IPS-NIHi11 (cell line): Measurements from ENCODE around the gene ATG2B.

ENCODE experiments used
- DNase-seq: peaks from one replicate; pipeline ENCODE4 v3.0.0; 2012; ENCODE audit warnings: mixed read lengths, low spot score

The ATG2B gene

DNA sequence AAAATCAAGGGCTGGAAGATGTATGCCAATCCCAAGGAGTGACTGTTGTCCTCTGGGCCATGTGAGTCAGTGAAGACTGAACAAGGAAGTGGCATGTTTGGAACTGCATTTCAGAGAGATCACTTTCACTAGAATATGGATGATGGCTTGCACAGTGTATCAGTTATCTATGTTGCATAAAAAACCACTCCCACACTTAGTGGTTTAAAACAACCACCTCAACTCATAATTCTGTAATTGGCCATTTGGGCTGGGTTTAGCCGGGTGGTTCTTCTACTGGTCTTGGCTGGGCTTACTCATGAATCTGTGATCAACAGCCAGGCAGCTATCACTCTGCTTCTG, 91.7 kb downstream of the ATG2B start:
- DNase-seq: no peak

DNA sequence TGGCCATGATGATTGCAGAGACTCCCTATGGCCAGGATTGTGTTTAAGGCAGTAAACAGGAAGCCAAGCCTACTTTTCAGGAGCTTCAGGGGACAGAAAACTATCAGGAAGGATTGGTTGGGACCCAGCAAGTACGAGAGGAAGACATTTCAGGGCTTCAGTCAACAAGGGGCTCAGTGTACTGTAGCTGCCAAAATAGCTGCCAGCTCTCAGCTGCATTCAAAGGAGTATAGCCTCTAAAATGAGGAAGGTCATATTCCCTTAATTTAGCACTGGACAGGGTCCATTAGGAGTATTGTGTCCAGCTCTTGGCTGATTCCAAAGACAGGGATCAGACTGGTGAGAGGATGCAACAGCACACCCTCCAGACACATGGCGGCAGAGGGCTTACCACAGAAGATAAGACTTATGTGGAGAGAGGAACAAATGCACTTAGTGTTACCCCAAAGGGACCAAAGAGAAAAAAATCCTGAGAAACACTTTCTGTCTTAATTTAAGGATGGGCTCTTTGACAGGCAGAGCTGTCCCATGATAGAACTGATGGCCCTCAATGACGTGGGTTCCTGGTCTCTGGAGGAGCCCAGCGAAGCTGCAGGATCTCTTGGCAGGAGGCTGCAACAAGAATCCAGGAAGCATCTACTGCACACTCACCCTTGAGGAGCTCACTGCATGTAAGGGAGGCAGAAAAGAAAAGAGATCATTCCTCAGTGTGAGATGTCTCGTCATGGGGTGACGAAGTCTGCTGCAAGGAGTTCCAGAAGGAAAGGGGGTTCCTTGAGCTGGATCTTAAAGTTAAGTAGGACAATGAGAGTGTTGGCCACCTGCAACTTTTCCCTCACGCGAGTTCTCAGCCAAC, 92.3 kb downstream of the ATG2B start:
- no peak for DNase-seq

DNA sequence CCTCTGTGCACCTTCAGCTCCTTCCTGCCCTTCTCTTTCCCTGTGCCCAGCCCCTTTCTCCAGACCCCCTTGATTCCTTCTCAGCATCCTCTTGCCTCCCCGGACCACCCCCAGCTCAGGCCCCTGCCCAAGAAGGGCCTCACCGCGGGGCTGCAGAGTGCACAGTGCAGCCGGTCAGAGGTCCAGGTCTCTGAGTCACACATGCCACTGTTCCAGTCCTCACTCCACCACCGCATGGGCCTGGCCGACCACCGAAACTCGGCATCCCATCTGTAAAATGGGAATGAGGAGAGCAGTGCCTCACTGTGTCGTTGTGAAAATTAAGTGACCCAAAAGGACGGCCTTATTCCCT, 93.8 kb downstream of the ATG2B start:
- DNase-seq: no peak

DNA sequence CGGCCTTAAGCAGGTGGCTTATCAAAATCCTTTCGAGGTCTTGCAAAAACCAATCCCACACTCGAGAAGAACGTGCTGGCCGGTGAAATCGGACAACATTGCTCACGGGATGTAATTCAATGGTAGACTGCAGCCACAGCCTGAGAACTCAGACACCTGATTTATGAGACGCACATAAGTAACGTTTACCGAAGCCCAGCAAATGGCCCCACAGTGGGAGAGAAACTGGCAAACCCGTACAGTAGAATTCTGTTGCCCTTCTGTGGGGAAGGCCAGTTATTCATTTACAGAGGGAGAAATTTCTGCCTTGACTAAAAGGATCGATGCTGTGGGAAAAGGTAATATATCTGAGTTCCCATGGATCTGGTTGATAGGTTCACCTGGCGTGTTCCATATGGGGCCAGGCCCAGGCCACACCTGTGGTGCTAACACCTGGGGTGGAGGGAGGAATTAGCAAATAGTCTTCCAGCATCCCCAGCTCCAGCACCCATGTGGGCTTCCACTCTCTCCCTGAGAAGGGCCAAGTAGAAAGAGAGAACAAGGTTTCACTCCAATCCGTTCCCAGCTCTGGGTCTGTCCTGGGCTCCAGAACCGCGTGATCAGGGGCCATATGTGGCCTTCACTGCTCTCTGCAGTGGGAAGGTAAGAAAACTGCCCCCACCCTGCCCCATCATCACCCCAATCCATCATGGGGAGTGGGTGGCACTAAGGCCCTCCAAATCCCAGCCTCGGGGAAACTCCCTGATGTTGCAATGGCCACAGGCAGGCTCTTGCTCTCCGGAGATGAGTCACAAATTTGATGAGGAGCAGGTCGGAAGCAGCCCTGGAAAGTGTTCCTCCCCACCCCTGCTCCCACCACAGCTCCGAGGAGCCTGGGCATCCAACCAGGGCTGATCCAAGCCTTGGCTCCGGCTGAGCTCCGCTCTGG, 94.4 kb downstream of the ATG2B start:
- DNase-seq: no peak

DNA sequence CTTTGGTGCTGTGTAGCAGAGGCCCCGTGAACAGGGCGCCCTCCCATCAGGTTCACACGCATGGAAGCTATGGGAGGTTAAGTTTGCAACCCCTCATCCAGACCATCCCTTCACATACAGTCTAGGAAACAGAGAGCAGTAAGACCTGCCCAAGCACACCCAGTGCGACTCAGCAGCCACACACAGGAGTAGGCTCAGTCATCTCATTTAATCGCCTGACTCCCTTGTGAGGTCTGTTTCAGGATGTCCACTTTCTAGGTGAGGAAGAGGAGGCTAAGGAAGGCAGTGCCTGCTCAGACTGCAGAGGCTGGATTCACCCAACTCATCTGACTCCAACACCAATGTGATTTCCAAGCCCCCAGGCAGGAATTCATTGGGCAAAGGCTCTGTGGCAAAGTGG, 95.2 kb downstream of the ATG2B start:
- DNase-seq: no peak

DNA sequence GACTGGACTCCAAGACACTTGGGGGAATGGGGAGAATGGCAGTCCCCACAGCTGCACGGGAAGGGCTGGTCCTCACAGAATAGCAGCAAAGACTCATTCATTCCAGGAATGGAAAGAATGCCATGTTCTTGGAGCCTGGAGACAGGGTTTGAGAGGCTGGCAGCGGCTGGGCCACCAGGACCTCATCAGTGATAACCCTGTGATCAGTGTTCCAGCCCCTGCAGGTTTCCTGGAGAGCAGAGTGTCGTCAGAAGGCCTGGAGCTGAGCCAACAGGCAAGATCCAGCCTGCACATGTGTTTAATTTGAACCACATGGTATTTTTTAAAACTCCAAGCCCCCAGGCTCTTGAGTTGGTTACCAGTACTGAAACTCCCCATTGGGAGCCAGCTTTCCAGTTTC, 95.8 kb downstream of the ATG2B start:
- no peak for DNase-seq

DNA sequence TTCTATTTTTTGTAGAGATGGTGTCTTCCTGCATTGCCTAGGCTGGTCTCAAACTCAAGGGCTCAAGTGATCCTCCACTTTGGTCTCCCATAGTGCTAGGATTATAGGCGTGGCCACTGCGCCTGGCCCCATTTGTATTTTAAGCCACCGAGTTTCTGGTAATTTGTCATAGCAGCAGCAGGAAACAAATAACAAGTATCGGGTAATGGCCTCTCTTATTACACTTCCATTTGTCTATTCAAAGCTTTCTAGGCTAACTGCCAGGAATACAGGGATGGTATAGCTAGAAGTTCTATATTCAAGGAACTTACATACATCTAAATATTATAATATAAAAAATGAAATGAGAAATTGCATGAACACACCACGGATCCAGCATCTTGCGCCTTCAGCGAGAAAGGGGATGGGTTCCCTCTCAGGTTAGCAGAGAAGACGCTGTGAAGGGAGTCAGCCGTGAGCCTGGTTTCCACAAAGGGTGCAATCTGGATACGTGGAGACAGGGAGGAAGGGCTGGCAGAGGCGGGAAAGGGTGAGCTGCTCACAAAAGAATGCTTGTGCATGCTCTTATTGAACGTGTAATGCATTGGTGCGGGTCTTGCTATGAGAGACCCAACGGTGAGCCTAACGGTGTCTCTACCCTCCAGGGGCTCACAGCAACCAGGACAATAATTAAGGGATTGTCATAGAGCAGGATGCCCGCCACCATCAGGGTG, 97.6 kb downstream of the ATG2B start:
- DNase-seq: no peak

DNA sequence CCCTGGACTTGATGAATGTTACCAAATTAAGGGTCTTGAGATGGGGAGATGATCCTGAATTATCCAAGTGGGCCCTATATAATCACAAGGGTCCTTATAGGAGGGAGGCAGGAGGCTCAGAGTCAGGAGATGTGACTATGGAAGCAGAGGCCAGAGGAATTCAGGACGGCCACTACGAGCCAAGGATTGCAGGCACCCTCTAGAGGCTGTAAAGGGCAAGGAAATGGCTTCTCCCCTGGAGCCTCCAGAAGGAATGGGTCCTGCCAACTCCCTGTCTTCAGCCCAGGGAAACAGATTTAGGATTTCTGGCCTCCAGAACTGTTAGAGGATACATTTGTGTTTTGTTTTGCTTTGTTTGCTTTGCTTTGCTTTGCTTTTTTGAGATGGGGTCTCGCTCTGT, 98.3 kb downstream of the ATG2B start:
- DNase-seq: peak; percentile 55

DNA sequence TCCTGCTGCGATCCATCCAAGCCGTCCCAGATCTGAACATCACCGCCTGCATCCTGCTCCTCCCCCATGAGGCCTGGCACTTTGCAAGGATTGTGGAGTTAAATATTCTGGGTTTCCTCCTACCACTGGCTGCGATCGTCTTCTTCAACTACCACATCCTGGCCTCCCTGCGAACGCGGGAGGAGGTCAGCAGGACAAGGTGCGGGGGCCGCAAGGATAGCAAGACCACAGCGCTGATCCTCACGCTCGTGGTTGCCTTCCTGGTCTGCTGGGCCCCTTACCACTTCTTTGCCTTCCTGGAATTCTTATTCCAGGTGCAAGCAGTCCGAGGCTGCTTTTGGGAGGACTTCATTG, 99.0 kb downstream of the ATG2B start:
- DNase-seq: no peak

DNA sequence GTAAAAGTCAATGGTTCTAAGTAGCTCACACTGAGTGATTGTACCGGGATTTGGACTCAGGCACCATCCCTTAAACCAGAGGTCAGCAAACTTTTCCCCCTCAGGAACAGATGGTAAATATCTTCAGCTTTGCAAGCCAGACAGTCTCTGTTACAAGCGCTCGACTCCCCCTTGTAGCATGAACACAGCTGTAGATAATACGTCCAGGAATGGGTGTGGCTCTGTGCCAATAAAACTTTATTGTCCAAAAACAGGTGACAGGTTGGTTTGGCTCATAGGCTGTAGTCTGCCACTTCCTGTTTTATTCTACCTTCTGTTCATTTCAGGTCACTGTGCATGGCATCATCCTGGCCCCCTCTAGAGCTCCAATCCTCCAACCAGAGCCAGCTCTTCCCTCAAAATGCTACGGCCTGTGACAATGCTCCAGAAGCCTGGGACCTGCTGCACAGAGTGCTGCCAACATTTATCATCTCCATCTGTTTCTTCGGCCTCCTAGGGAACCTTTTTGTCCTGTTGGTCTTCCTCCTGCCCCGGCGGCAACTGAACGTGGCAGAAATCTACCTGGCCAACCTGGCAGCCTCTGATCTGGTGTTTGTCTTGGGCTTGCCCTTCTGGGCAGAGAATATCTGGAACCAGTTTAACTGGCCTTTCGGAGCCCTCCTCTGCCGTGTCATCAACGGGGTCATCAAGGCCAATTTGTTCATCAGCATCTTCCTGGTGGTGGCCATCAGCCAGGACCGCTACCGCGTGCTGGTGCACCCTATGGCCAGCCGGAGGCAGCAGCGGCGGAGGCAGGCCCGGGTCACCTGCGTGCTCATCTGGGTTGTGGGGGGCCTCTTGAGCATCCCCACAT, 99.6 kb downstream of the ATG2B start:
- DNase-seq: peak; percentile 43

DNA sequence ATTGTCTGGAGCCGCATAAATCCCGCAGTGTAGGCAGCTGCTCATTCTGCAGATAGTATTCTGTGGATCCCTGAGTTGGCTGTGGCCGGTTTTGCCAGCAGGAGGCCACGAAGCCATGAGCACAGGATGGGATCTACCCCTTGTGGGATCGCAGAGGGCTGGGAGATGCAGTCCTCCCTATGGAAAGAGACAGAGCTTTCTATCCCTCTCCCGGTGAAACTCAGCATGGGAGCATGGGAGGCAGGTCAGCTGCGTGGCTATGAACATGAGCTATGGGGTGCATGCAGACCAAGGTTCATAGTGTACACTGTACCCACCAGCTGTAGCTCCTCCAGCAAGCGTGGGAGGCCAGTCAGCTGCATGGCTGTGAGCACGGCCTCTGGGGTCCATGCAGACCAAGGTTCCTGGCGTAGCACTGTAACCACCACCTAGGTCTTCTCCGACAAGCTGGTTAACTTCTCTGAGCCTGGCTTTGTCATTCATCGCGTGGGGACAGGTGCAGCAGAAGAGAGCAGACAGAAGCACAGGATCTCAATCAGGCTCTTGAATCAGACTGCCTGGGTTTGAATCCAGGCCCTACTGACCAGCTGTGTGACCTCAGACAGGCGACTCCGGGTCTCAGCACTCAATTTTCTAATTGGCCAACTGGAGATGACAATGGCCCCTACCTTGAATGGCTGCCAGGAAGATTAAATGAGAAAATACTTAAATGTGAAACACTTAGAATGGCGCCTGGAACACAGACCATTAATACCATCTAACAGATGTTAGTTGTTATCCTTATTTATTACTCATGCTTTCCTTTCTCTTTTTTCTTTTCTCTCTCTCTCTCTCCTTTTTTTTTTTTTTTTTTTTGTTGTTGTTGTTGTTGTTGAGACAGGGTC, 101.1 kb downstream of the ATG2B start:
- no peak for DNase-seq

DNA sequence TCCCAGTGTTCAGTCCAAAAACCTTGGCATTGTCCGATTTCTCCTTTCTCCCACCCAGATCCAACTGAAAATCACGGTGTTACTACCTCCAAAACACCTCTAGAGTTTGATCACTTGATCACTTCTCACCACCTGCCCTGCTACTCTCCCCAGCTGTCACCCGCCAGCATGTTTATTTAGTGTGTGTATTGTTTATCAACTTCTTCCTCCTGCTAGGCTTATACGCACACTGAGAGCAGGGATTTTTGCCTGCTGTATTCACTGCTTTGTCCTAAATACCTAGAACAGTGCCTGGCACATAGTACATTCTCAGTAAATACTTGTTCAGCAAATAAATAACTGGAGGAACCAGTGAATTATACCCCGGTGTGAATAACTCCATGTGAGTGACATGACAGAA, 102.1 kb downstream of the ATG2B start:
- DNase-seq: no peak

DNA sequence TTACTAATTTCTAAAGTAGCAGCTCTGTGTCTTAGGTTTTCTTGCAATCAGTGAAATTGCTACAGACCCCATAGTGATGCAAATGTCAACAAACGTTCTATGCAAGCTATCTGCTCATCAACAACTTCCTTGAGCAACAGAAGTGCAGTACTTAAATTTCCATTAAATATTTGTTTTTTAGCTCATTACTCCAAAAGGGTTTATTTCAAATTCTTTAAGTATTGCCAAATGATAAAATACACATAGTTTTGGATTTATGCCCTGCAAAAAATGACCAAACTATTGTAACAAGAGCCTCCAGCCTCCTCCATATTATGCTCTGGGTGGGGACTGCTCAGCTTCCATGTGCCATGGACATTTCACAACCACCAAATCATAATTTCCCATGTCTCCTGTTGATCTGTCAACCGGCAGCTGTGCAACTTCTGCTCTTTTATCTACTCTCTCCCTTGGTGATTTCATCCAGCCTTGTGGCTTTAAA, 102.8 kb downstream of the ATG2B start:
- no peak for DNase-seq

DNA sequence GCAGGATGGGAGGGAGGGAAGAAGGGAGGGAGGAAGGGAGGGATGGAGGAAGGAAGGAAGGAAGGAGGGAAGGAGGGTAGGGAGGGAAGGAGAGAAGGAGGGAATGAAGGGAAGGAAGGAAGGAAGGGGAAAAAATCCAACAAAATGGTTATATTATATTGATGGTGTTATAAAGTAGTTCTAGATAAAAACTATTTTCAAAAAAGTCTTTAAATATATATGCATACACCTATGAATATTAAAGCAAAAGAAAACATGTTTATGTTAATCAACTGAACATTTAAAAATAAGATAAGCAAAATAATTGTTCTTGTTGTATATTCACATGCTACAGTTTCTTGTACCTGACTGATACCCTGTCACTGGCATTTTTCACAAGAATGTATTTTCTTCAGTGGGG, 105.2 kb downstream of the ATG2B start:
- DNase-seq: no peak

DNA sequence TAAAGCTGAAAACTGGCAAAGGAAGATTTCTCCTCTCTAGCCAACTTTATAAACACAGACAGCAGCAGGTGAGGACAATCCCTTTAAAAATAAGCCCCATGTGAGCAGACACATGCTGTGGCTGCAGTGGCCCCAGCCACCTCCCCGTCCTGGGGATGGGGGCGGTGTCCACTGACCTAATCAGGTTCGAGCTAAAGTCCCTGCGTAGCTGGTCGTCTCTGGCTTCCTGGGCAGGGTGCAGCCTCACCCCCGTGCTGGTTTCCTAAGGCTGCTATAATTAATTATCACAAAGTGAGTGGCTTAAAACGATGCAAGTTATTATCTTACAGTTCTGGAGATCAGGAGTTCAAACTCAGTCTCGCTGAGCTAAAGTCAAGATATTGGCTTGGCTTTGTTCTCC, 106.1 kb downstream of the ATG2B start:
- no peak for DNase-seq

DNA sequence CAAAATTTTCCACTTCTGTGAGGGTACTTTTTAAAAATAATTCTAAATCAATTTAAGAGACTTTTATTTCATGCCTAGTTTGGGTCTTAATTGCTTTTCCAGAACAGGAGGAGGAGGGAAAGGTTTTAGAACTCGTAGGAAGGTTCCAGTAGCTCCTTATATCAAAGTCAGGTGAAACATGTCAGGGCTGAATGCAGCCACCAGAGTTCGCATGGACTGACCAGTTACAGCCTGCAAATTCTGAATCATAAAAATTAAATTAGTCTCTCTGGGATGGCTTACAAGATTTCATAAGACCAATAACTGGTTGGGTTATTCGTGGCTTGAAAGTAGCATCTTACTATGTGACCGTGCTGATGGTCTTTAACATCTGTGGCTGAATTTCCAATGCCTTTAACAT, 106.7 kb downstream of the ATG2B start:
- DNase-seq: no peak

DNA sequence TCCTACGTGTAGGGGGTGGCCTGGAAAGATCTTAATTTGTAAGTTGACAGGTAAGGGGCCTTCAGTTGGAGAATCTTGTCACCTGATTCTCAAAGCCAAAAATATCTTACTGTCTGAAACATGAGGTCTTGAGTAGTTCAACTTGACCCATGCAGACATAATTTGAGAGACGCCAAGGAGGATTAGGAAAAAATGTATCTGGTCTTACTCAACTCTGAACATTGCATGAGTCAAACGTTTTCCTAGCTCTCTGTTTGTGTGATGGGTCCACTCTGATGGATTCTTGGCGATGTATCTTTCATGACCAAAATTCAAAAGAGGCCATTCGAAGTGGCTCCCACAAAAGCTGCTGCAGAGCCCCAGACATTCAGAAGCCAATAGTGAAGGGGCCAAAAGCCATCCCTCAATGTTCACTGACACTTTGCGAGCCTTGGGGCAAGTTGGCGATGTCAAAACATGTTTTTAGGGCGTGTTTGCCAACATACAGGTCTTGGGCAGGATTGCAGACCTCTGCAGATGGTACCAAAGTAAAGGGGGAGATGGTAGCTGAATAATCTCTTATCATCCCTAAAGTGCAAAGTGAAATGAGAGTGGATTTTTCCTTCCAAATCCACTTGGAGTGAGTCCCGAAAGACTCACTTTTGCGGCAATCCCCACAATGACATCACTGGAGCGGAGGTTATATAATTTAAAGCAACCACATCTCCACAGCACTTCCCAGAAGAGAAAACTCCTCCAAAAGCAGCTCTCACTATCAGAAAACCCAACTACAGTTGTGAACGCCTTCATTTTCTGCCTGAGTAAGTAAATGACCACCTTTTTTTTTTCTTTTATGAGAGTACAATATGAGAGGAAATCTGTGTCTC, 107.4 kb downstream of the ATG2B start, which contains the start of gene BDKRB1:
Gene BDKRB1, plus strand, starts transcription at position 710 of the 866 bp plus-strand sequence. CDS start 7,473 bp downstream, outside the sequence.
- DNase-seq: no peak

DNA sequence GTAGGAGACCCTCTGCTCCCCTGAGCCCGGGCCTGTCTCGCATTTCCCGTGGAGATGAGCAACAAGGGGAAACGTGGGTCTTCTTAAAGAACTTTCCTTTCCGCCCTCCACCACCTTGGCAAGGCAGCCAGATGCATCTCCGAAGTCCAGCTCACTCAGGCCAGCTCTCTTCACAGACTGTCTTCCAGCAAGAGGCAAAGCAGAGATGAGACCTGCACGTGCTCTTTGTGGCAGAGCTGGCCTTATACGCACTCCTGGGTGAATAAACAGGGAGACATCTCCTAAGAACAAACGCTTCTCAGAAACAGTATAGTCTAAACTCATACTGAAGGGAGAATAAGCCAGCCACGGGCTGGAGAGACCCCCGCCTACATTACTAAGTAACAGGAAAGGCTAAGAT, 108.5 kb downstream of the ATG2B start:
- DNase-seq: no peak

DNA sequence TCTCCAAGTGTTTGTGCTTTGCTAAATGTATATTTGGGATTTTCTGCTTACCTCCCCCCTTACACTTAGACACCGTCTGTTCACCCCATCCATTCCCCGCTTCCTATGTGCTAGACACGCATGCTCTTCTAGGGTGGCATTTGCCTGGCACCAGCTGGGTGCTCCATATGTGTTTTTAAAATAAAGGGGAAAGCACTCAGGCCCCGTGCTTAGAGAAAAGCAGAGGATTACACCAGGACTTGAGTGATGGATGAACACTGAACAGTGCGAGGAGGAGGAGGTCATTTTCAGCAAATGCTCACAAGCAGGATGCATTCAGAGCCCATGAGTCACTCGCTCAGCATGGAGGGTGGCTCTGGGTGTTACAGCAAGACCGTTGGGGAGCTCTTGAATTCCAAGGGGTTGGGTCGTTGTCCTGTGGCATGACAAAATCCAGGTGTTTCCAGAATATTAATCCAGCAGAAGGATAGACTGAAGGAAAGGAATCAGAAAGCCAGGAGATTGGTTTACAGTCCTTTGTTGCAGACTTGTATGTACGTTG, 110.1 kb downstream of the ATG2B start:
- DNase-seq: no peak
